HFFc6 (cell line): ENCODE measurements around the gene ARF4. TPM values are rescaled to one million over a fixed set of nuclear protein-coding genes. Genes with fewer than 3 reads are reported as not detected.
A peak's percentile ranks its signal among the peaks of the same experiment; 100 is the strongest.

ENCODE experiments used
- DNase-seq: peaks from one replicate; pipeline ENCODE4 v3.0.0-alpha.2; 2018
- H3K27ac Mint-ChIP-seq: 2 replicates; pipeline ENCODE4 v1.8.0; 2020; ENCODE audit warnings: mild to moderate bottlenecking, mixed read lengths
- H3K27me3 Mint-ChIP-seq: 2 replicates; pipeline ENCODE4 v1.8.0; 2021; ENCODE audit warnings: mild to moderate bottlenecking, moderate library complexity, mixed read lengths; ENCODE audit not compliant: insufficient read depth
- H3K36me3 Mint-ChIP-seq: 2 replicates; pipeline ENCODE4 v1.8.0; 2021; ENCODE audit warnings: low read depth, mixed read lengths
- H3K4me1 Mint-ChIP-seq: 2 replicates; pipeline ENCODE4 v1.8.0; 2020; ENCODE audit warnings: low read depth, mixed read lengths
- H3K4me3 Mint-ChIP-seq: 2 replicates; pipeline ENCODE4 v1.8.0; 2020; ENCODE audit warnings: mild to moderate bottlenecking, moderate library complexity, mixed read lengths
- H3K9me3 Mint-ChIP-seq: 2 replicates; pipeline ENCODE4 v1.8.0; 2020; ENCODE audit warnings: mild to moderate bottlenecking, mixed read lengths
- CTCF ChIP-seq: fragments of 200-600 bp; sonication (generic); IDR thresholded peaks from 2 replicates; pipeline ENCODE4 v1.5.0; 2021; ENCODE audit warnings: antibody characterized with exemption, mild to moderate bottlenecking
- total RNA-seq, 6 experiments: library from RNA; stranded (reverse); fragmentation: NEBNext Ultra II Directional; extraction: Animal tissue kit (Norgen Biotek cat#: 25700); gene quantifications; 2 replicates in 1 of 6; 3 replicates in 5 of 6; pipeline ENCODE4 v1.2.3, GENCODE V29; 2021

Gene ARF4
- total RNA-seq, 6 experiments from 2014 or later: 446 to 567 (median 535) TPM

- DNase-seq: no peak
- Mint-ChIP-seq H3K4me1 (peaks cover 36% of the 10 kb centered on the region), H3K36me3 (peaks cover 37% of the 10 kb centered on the region), H3K4me3 (peak overlapping the region; percentile 94), H3K9me3 (no peaks in the 10 kb centered on the region), H3K27me3 (no peaks in the 10 kb centered on the region; the same call in 1 of the 2 replicates), H3K27ac (peak overlapping the region; percentile 98)
- no peak for TF ChIP-seq CTCF
Measured at GRCh38 chr3:57555306-57555705, 41.8 kb downstream of the ARF4 start.

- H3K4me3 Mint-ChIP-seq: no peak overlapping the region
- H3K9me3 Mint-ChIP-seq: no peaks in the 10 kb centered on the region
- H3K27me3 Mint-ChIP-seq: no peaks in the 10 kb centered on the region; the same call in 1 of the 2 replicates
- H3K4me1 Mint-ChIP-seq: peaks cover 18% of the 10 kb centered on the region
- no peaks in the 10 kb centered on the region for H3K36me3 Mint-ChIP-seq
- H3K27ac Mint-ChIP-seq: no peak overlapping the region
- no peak for TF ChIP-seq CTCF
- no peak for DNase-seq
Measured at GRCh38 chr3:57546616-57547015, 50.5 kb downstream of the ARF4 start.

GRCh38 chr3:57545636-57546268 is 51.4 kb downstream of the ARF4 start:
- TF ChIP-seq CTCF: no peak
- Mint-ChIP-seq H3K27me3 (no peaks in the 10 kb centered on the region; the same call in 1 of the 2 replicates), H3K4me3 (no peak overlapping the region), H3K36me3 (no peaks in the 10 kb centered on the region), H3K9me3 (no peaks in the 10 kb centered on the region), H3K4me1 (peaks cover 18% of the 10 kb centered on the region), H3K27ac (no peak overlapping the region)
- no peak for DNase-seq

GRCh38 chr3:57544181-57545125 is 52.7 kb downstream of the ARF4 start, which contains the start of gene DNAH12:
Gene DNAH12, minus strand, starts transcription at chr3:57544344. Its CDS starts 1,474 bp downstream, at chr3:57542870.
- no peaks in the 10 kb centered on the region for H3K9me3 Mint-ChIP-seq
- no peaks in the 10 kb centered on the region for H3K36me3 Mint-ChIP-seq
- no peak within 1 kb of the TSS for H3K27ac Mint-ChIP-seq
- no peak for DNase-seq
- H3K27me3 Mint-ChIP-seq: no peaks in the 10 kb centered on the region; the same call in 1 of the 2 replicates
- peak within 1 kb of the TSS; percentile 45; the same call in 1 of the 2 replicates for H3K4me3 Mint-ChIP-seq
- H3K4me1 Mint-ChIP-seq: peaks cover 18% of the 10 kb centered on the region
- TF ChIP-seq CTCF: no peak

- H3K9me3 Mint-ChIP-seq: no peaks in the 10 kb centered on the region
- no peak overlapping the region for H3K27ac Mint-ChIP-seq
- H3K4me3 Mint-ChIP-seq: no peak overlapping the region
- no peaks in the 10 kb centered on the region for H3K4me1 Mint-ChIP-seq
- no peaks in the 10 kb centered on the region for H3K36me3 Mint-ChIP-seq
- TF ChIP-seq CTCF: no peak
- DNase-seq: no peak
- H3K27me3 Mint-ChIP-seq: peaks cover 10% of the 10 kb centered on the region
Measured at GRCh38 chr3:57538465-57538864, 58.7 kb downstream of the ARF4 start.
